Fibroblast of lung (primary cell): ENCODE data around the gene EEFSEC.
"Not testable (repeated sequence)": the region's sequence is repeated elsewhere in the genome, so short reads cannot be mapped to it uniquely, and the experiment has no call there.

Experiments used
- CTCF ChIP-seq, 2 donors: IDR thresholded peaks in 1 of 2; conservative IDR thresholded peaks in 1 of 2; 1 replicate in 1 of 2; 2 replicates in 1 of 2; pipeline ENCODE4 v1.5.1; 2011 to 2012; ENCODE audit warnings: low read length in 2 of 2, control low read depth in 1 of 2, inconsistent platforms in 1 of 2, low read depth in 1 of 2, mild to moderate bottlenecking in 1 of 2
- EZH2 ChIP-seq: IDR thresholded peaks from 2 replicates; pipeline ENCODE4 v1.5.1; 2012; ENCODE audit warnings: low read length, control low read depth, mild to moderate bottlenecking; ENCODE audit errors: missing control alignments

DNA sequence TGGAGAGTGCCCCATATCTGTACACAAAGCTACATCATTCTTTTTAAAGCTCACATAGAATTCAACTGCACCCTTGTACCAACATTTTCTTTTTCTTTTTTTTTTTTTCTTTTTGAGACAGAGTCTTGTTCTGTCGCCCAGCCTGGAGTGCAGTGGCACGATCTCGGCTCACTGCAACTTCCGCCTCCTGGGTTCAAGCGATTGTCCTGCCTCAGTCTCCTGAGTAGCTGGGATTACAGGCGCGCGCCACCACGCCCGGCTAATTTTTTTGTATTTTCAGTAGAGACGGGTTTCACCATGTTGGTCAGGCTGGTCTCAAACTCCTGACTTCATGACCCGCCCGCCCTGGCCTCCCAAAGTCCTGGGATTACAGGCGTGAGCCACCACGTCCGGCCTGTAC lies 1.1 kb downstream of the EEFSEC start:
- not testable (repeated sequence) for TF ChIP-seq CTCF (conservative IDR thresholded peaks at IDR 0.05 in 1 of 2, IDR thresholded peaks at IDR 0.05 in 1 of 2; ENCODE audit: low read depth in 1 of 2, low read length in 2 of 2); EZH2
